Measurements from ENCODE around the gene SEMA6A. TPM values are rescaled to one million over a fixed set of nuclear protein-coding genes. Genes with fewer than 3 reads are reported as not detected.

The SEMA6A gene
- total RNA-seq, 2 donors from 2014 or later: 7.4 to 11.4 TPM

DNA sequence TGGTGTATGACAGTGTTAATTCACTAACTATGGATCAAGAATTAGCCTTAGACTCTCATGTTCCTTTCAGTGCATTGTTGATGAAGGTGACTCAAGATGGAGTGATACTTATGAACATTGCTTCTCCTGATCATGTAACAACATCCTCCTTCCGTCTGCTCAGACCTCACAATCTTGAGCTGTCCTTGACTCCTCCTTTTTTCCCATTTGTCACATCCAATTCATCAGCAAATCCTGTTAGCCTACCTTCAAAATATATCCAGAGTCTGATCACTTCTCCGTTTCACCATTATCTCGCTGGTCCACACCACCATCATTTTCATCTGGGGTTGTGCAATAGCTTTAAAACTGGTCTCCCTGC is 9.2 kb upstream of the SEMA6A start:
- Histone ChIP-seq H3K4me3 (no peak overlapping the region), H3K27me3 (replicated peaks; ENCODE audit: insufficient read depth) (no peaks in the 10 kb centered on the region), H3K36me3 (no peaks in the 10 kb centered on the region), H3K27ac (no peak overlapping the region), H3K9me3 (no peaks in the 10 kb centered on the region), H3K4me1 (ENCODE audit: control insufficient read depth in 1 of 2, low read depth in 2 of 2) (no peaks in the 10 kb centered on the region)
- ATAC-seq (ENCODE audit: insufficient number of reproducible peaks, low FRiP score, low read depth) (no peak), DNase-seq (ENCODE audit: low spot score) (no peak)
- TF ChIP-seq, protein P1, sequence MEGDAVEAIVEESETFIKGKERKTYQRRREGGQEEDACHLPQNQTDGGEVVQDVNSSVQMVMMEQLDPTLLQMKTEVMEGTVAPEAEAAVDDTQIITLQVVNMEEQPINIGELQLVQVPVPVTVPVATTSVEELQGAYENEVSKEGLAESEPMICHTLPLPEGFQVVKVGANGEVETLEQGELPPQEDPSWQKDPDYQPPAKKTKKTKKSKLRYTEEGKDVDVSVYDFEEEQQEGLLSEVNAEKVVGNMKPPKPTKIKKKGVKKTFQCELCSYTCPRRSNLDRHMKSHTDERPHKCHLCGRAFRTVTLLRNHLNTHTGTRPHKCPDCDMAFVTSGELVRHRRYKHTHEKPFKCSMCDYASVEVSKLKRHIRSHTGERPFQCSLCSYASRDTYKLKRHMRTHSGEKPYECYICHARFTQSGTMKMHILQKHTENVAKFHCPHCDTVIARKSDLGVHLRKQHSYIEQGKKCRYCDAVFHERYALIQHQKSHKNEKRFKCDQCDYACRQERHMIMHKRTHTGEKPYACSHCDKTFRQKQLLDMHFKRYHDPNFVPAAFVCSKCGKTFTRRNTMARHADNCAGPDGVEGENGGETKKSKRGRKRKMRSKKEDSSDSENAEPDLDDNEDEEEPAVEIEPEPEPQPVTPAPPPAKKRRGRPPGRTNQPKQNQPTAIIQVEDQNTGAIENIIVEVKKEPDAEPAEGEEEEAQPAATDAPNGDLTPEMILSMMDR (IDR thresholded peaks at IDR 0.05): no peak

DNA sequence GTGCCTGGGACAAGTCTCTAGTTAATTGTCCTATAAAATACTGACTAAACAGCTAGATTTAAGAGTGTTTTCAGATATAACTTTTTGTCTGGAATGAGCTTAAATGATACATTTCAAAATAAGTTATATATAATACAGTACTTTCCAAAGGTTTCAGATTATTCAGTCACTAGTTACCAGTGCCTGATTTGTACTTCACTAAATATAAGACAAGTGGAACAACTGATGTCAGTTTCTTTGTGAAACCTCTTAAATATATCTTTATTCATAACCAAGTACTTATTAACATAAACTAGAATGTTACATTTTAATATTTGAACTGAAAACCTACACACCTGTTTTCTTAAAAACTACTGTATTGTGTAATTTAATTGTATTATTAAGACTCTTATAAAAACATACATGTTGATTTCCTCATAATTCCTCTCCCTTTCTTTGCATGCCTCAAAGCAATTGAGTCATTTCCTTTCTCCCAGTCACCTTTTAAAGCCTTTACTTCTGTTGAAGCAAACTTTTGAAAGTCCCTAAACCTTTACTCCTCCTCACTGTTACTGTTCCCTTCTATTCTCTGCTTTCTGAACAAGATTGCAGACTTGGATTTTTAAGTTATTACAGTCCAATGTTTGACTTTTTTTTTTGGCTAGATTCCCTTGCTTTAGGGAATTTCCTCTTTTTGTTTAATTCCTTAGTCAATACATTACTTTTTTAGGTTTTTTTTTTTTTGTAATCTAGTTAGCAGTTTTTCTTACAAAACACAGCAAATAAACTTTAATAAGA is 8.7 kb upstream of the SEMA6A start:
- Histone ChIP-seq H3K27ac (no peak overlapping the region), H3K36me3 (no peaks in the 10 kb centered on the region), H3K4me1 (ENCODE audit: control insufficient read depth in 1 of 2, low read depth in 2 of 2) (no peaks in the 10 kb centered on the region), H3K4me3 (no peak overlapping the region), H3K9me3 (no peaks in the 10 kb centered on the region), H3K27me3 (replicated peaks; ENCODE audit: insufficient read depth) (no peaks in the 10 kb centered on the region)
- DNase-seq (ENCODE audit: low spot score) (no peak), ATAC-seq (ENCODE audit: insufficient number of reproducible peaks, low FRiP score, low read depth) (no peak)
- TF ChIP-seq, protein P1 (IDR thresholded peaks at IDR 0.05): no peak

DNA sequence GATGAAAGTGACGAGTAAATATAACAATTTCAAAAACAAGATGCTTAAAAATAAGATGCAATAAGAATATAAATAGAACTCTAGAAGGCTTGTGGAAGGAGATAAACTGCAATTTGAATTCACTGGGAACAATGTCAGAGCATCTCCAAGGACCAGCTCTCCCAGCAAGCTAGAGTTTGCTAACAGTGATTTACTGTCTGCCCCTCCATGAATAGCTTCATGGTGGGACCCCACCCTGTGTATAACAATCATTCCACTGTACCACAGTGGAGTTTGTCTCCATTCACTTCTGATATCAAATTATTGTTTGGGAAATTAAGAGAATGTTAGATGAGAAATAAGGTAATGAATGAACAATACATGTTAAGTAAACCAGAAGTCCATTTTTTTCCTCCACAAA is 7.3 kb upstream of the SEMA6A start:
- no peaks in the 10 kb centered on the region for H3K9me3 ChIP-seq
- H3K27me3 ChIP-seq (replicated peaks; ENCODE audit: insufficient read depth): no peaks in the 10 kb centered on the region
- DNase-seq (ENCODE audit: low spot score): no peak
- no peak overlapping the region for H3K4me3 ChIP-seq
- H3K4me1 ChIP-seq (ENCODE audit: control insufficient read depth in 1 of 2, low read depth in 2 of 2): no peaks in the 10 kb centered on the region
- ATAC-seq (ENCODE audit: insufficient number of reproducible peaks, low FRiP score, low read depth): no peak
- no peaks in the 10 kb centered on the region for H3K36me3 ChIP-seq
- no peak overlapping the region for H3K27ac ChIP-seq
- TF ChIP-seq, protein P1 (IDR thresholded peaks at IDR 0.05): no peak

DNA sequence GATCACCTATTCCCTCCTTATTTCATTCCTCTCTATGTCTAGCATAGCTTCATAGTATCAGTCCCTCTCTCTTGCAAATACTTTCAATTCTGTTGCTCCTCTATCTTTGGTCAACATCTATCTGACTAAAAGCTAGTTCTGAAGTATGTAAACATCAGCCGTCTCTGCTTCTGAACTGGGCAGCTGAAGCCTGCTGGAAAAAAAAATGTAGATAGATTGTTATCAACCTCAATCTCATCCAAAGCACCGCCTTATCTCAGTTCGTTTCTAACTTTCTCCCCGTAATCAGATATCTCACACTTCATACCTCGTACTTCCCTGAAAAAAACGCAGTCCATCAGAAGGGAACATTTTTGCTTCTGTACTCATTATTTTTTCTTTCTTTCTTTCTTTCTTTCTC is 4.5 kb upstream of the SEMA6A start:
- peaks cover 6 to 19% of the 10 kb centered on the region in 2 donors for H3K4me1 ChIP-seq (ENCODE audit: control insufficient read depth in 1 of 2, low read depth in 2 of 2)
- no peak overlapping the region for H3K27ac ChIP-seq
- no peaks in the 10 kb centered on the region for H3K36me3 ChIP-seq
- no peak for DNase-seq (ENCODE audit: low spot score)
- H3K9me3 ChIP-seq: no peaks in the 10 kb centered on the region
- H3K27me3 ChIP-seq (replicated peaks; ENCODE audit: insufficient read depth): no peaks in the 10 kb centered on the region
- ATAC-seq (ENCODE audit: insufficient number of reproducible peaks, low FRiP score, low read depth): no peak
- TF ChIP-seq, protein P1 (IDR thresholded peaks at IDR 0.05): no peak
- no peak overlapping the region for H3K4me3 ChIP-seq

DNA sequence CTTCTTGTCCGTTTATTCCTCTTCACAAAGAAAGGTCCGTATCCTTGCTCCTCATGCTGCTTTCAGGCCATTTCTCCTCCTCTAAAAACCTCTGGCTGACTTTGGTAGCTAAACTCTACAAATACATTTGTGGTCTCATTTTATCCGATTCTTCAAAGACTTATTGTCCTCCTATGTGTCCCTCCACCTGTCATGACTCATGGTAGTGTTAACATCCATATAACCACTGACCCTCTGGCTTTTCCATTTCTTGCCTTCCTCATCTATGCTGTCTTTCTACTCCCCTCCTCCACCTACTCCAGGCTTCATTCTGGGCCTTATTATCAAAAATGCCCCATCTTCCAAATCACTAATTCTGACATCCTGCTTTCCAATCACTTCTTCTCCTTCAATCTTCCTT is 4.1 kb upstream of the SEMA6A start:
- DNase-seq (ENCODE audit: low spot score): no peak
- H3K27ac ChIP-seq: no peak overlapping the region
- TF ChIP-seq, protein P1 (IDR thresholded peaks at IDR 0.05): no peak
- H3K9me3 ChIP-seq: no peaks in the 10 kb centered on the region
- no peak for ATAC-seq (ENCODE audit: insufficient number of reproducible peaks, low FRiP score, low read depth)
- peaks cover 11 to 24% of the 10 kb centered on the region in 2 donors for H3K4me1 ChIP-seq (ENCODE audit: control insufficient read depth in 1 of 2, low read depth in 2 of 2)
- H3K27me3 ChIP-seq (replicated peaks; ENCODE audit: insufficient read depth): no peaks in the 10 kb centered on the region
- no peak overlapping the region for H3K4me3 ChIP-seq
- no peaks in the 10 kb centered on the region for H3K36me3 ChIP-seq
